HepG2 (cell line): ENCODE data around the gene PTGDR2. TPM values are rescaled to one million over a fixed set of nuclear protein-coding genes. Genes with fewer than 3 reads are reported as not detected.

Source experiments
- CCDC6 ChIP-seq: sonication (generic); formaldehyde crosslinking; IDR thresholded peaks from 2 replicates; pipeline ENCODE4 v1.8.1; 2022; ENCODE audit warnings: mild to moderate bottlenecking, missing genetic modification reagents, moderate library complexity
- CEBPG ChIP-seq: IDR thresholded peaks from 2 replicates; pipeline ENCODE4 v1.6.1; 2016
- E2F1 ChIP-seq: sonication (generic); formaldehyde crosslinking; IDR thresholded peaks from 2 replicates; pipeline ENCODE4 v1.5.0; 2020; ENCODE audit warnings: missing genetic modification reagents
- HOXA3 ChIP-seq: sonication (generic); formaldehyde crosslinking; IDR thresholded peaks from 2 replicates; pipeline ENCODE4 v1.5.0; 2020; ENCODE audit warnings: missing genetic modification reagents
- NR2F1 ChIP-seq, 2 experiments: fragments of 450-650 bp in 1 of 2; formaldehyde crosslinking in 1 of 2; IDR thresholded peaks; 2 replicates each; pipeline versions ENCODE4 v1.5.0 to v1.6.1; 2016 to 2020; ENCODE audit warnings: mild to moderate bottlenecking in 1 of 2, missing compliant biosample characterization in 1 of 2, missing genetic modification reagents in 1 of 2, moderate library complexity in 1 of 2
- PRDM10 ChIP-seq: sonication (generic); formaldehyde crosslinking; IDR thresholded peaks from 2 replicates; pipeline ENCODE4 v1.4.0; 2020; ENCODE audit warnings: low read depth, missing genetic modification reagents
- SALL2 ChIP-seq: sonication (generic); formaldehyde crosslinking; IDR thresholded peaks from 2 replicates; pipeline ENCODE4 v1.8.1; 2023; ENCODE audit warnings: mild to moderate bottlenecking, missing genetic modification reagents, inconsistent platforms
- SIX1 ChIP-seq: sonication (generic); formaldehyde crosslinking; IDR thresholded peaks from 2 replicates; pipeline ENCODE4 v1.4.0; 2020; ENCODE audit warnings: missing genetic modification reagents, borderline replicate concordance
- TSC22D2 ChIP-seq: sonication (generic); formaldehyde crosslinking; IDR thresholded peaks from 2 replicates; pipeline ENCODE4 v1.5.1; 2020; ENCODE audit warnings: missing genetic modification reagents, mild to moderate bottlenecking, borderline replicate concordance
- YEATS4 ChIP-seq: sonication (generic); formaldehyde crosslinking; IDR thresholded peaks from 2 replicates; pipeline ENCODE4 v1.4.0; 2020; ENCODE audit warnings: missing genetic modification reagents, borderline replicate concordance
- ZBTB25 ChIP-seq: IDR thresholded peaks from 2 replicates; pipeline ENCODE4 v1.6.1; 2018; ENCODE audit warnings: missing genetic modification reagents
- ZNF292 ChIP-seq: sonication (generic); formaldehyde crosslinking; IDR thresholded peaks from 2 replicates; pipeline ENCODE4 v1.8.1; 2022; ENCODE audit warnings: mild to moderate bottlenecking, low read depth, missing genetic modification reagents, borderline replicate concordance
- ZNF34 ChIP-seq: sonication (generic); formaldehyde crosslinking; IDR thresholded peaks from 2 replicates; pipeline ENCODE4 v1.4.0; 2020; ENCODE audit warnings: mild to moderate bottlenecking, missing genetic modification reagents, borderline replicate concordance
- polyA plus RNA-seq, 8 experiments: library from polyadenylated mRNA; depleted of rRNA in 3 of 8; stranded (reverse) in 7 of 8; unstranded in 1 of 8; fragments of >200 nt; fragmentation: Illumina TruSeq in 4 of 8; extraction: Trizol in 4 of 8; gene quantifications; 2 replicates each; pipeline versions ENCODE4 v1.2.1 to v1.2.3, GENCODE V29; 2011 to 2016; ENCODE audit warnings: low read depth in 4 of 8, missing spikeins in 1 of 8, mixed read lengths in 1 of 8; ENCODE audit not compliant: insufficient read depth in 1 of 8
- total RNA-seq, 5 experiments: library from RNA; depleted of rRNA; stranded (reverse); fragments of >200 nt; fragmentation: Illumina TruSeq; extraction: Trizol; gene quantifications; 2 replicates each; pipeline ENCODE4 v1.2.3, GENCODE V29; 2016; ENCODE audit warnings: low read depth in 1 of 5
- TF ChIP-seq, protein P1 (sequence below): sonication (generic); formaldehyde crosslinking; IDR thresholded peaks from 2 replicates; pipeline ENCODE4 v1.5.0; 2020; ENCODE audit warnings: mild to moderate bottlenecking, missing genetic modification reagents, moderate library complexity
- TF ChIP-seq, protein P2 (sequence below): sonication (generic); formaldehyde crosslinking; IDR thresholded peaks from 2 replicates; pipeline ENCODE4 v1.9.0; 2022; ENCODE audit warnings: missing genetic modification reagents, mild to moderate bottlenecking, borderline replicate concordance

PTGDR2 gene
- total and polyA plus RNA-seq, 2 of the 13 experiments (the other 11 are each of a cell fraction or from before 2014, with no cell fraction given), result 1.9 to 2.5 TPM

DNA sequence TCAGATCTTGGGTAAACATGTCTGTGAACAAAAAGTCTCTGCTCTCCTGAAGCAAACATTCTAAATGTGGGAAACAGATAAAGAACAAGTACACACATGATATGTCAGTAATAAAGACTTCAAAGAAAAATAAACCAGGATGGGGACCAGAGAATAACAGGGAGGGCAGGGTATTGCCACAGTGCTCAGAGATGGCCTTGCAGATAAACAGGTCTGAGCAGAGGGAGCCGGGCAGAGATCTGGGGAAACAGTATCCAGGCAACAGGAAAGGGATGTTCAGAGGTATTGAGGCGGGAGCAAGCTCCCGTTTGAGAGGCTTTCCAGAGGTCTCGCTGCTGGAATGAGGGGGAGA lies 10.9 kb downstream of the PTGDR2 start (continued):
- TF ChIP-seq, protein P1, sequence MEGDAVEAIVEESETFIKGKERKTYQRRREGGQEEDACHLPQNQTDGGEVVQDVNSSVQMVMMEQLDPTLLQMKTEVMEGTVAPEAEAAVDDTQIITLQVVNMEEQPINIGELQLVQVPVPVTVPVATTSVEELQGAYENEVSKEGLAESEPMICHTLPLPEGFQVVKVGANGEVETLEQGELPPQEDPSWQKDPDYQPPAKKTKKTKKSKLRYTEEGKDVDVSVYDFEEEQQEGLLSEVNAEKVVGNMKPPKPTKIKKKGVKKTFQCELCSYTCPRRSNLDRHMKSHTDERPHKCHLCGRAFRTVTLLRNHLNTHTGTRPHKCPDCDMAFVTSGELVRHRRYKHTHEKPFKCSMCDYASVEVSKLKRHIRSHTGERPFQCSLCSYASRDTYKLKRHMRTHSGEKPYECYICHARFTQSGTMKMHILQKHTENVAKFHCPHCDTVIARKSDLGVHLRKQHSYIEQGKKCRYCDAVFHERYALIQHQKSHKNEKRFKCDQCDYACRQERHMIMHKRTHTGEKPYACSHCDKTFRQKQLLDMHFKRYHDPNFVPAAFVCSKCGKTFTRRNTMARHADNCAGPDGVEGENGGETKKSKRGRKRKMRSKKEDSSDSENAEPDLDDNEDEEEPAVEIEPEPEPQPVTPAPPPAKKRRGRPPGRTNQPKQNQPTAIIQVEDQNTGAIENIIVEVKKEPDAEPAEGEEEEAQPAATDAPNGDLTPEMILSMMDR (CRISPR knock-in tag), result no peak
- TF ChIP-seq SALL2 (CRISPR knock-in tag), result no peak
- no peak for TF ChIP-seq ZNF292 (CRISPR knock-in tag)
- peak; percentile 80 for TF ChIP-seq CEBPG (CRISPR knock-in tag)
- TF ChIP-seq CCDC6 (CRISPR knock-in tag), result peak; percentile 50; the same call in 1 of the 2 replicates
- peak in 1 of 2 experiments; percentile 41; a peak in 1 of 4 replicates for TF ChIP-seq NR2F1 (CRISPR knock-in tag; IDR thresholded peaks at IDR 0.05)
- no peak for TF ChIP-seq E2F1
- TF ChIP-seq SIX1 (CRISPR knock-in tag), result peak; percentile 62; the same call in 1 of the 2 replicates
- TF ChIP-seq ZNF34, result no peak
- no peak for TF ChIP-seq PRDM10 (CRISPR knock-in tag)
- no peak for TF ChIP-seq YEATS4
- peak; percentile 38; the same call in 1 of the 2 replicates for TF ChIP-seq TSC22D2 (CRISPR knock-in tag)
- TF ChIP-seq, protein P2, sequence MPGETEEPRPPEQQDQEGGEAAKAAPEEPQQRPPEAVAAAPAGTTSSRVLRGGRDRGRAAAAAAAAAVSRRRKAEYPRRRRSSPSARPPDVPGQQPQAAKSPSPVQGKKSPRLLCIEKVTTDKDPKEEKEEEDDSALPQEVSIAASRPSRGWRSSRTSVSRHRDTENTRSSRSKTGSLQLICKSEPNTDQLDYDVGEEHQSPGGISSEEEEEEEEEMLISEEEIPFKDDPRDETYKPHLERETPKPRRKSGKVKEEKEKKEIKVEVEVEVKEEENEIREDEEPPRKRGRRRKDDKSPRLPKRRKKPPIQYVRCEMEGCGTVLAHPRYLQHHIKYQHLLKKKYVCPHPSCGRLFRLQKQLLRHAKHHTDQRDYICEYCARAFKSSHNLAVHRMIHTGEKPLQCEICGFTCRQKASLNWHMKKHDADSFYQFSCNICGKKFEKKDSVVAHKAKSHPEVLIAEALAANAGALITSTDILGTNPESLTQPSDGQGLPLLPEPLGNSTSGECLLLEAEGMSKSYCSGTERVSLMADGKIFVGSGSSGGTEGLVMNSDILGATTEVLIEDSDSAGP, result 0 out of 2 replicates have a peak, but pooled peaks have one; percentile 24
- 0 out of 2 replicates have a peak, but pooled peaks have one; percentile 54 for TF ChIP-seq ZBTB25 (CRISPR knock-in tag)
- peak; percentile 28; the same call in 1 of the 2 replicates for TF ChIP-seq HOXA3 (CRISPR knock-in tag)
